Suprapubic skin (tissue), 3 donors: Measurements from ENCODE around the gene LEKR1.

ENCODE experiments used
- CTCF ChIP-seq, 2 donors: fragments of 200-600 bp in 1 of 2; fragments of 450-650 bp in 1 of 2; sonication (generic) in 1 of 2; IDR thresholded peaks; one replicate each; pipeline ENCODE4 v1.5.1; 2016 to 2019; ENCODE audit warnings: antibody characterized with exemption in 2 of 2, mild to moderate bottlenecking in 1 of 2, moderate library complexity in 1 of 2
- EP300 ChIP-seq: sonication (generic); formaldehyde crosslinking; IDR thresholded peaks from one replicate; pipeline ENCODE4 v1.6.1; 2017; ENCODE audit warnings: antibody characterized with exemption
- POLR2A ChIP-seq, 2 donors: fragments of 450-650 bp; IDR thresholded peaks; one replicate each; pipeline ENCODE4 v1.6.1; 2017; ENCODE audit warnings: antibody characterized with exemption in 2 of 2, mild to moderate bottlenecking in 2 of 2, moderate library complexity in 2 of 2

- no peak for TF ChIP-seq CTCF (IDR thresholded peaks at IDR 0.05)
- no peak for TF ChIP-seq POLR2A (IDR thresholded peaks at IDR 0.05)
- no peak for TF ChIP-seq EP300
Observed at GRCh38 chr3:157001221-157001957, 175.2 kb downstream of the LEKR1 start.
